Keratinocyte (primary cell): ENCODE data around the gene MDH2. TPM values are rescaled to one million over a fixed set of nuclear protein-coding genes. Genes with fewer than 3 reads are reported as not detected.
"Not testable (repeated sequence)": the region's sequence is repeated elsewhere in the genome, so short reads cannot be mapped to it uniquely, and the experiment has no call there.

ENCODE experiments used
- DNase-seq: peaks from one replicate; pipeline ENCODE4 v3.0.0-alpha.2; 2011; ENCODE audit warnings: low read depth, missing footprints, low spot score
- FAIRE-seq: peaks from 2 replicates; lab custom pipeline; 2011; peaks lifted over from hg19 to GRCh38; lab: Jason Lieb, UNC
- H2AFZ ChIP-seq: 2 replicates; pipeline ENCODE4 v1.6.0; 2012; ENCODE audit warnings: low read length, control low read depth, inconsistent platforms; ENCODE audit not compliant: control insufficient read depth
- H3K27ac ChIP-seq: 2 replicates; pipeline ENCODE4 v1.5.1; 2011; ENCODE audit warnings: low read length; ENCODE audit not compliant: control insufficient read depth, insufficient read depth
- H3K27me3 ChIP-seq: 3 replicates; pipeline ENCODE4 v1.6.0; 2011; ENCODE audit warnings: low read length; ENCODE audit not compliant: control insufficient read depth, insufficient read depth; ENCODE audit errors: extremely low read depth
- H3K36me3 ChIP-seq, 2 experiments: 2 replicates in 1 of 2; 3 replicates in 1 of 2; pipeline ENCODE4 v1.5.1; 2011; ENCODE audit warnings: low read length in 2 of 2, mild to moderate bottlenecking in 1 of 2; ENCODE audit not compliant: control insufficient read depth in 2 of 2, insufficient read depth in 2 of 2; ENCODE audit errors: extremely low read depth in 1 of 2
- H3K4me1 ChIP-seq: 3 replicates; pipeline ENCODE4 v1.5.1; 2011; ENCODE audit warnings: low read length; ENCODE audit not compliant: control insufficient read depth, insufficient read depth; ENCODE audit errors: extremely low read depth
- H3K4me2 ChIP-seq: 3 replicates; pipeline ENCODE4 v1.6.0; 2011; ENCODE audit warnings: low read depth, low read length; ENCODE audit not compliant: control insufficient read depth, insufficient read depth; ENCODE audit errors: extremely low read depth
- H3K4me3 ChIP-seq, 3 experiments: fragments of 200-600 bp in 1 of 3; sonication (generic) in 1 of 3; 2 replicates in 2 of 3; 3 replicates in 1 of 3; pipeline ENCODE4 v1.5.1; 2011 to 2016; ENCODE audit warnings: low read length in 3 of 3, mild to moderate bottlenecking in 3 of 3, control low read depth in 2 of 3, inconsistent platforms in 1 of 3, low read depth in 1 of 3, mixed read lengths in 1 of 3, mixed run types in 1 of 3, moderate library complexity in 1 of 3; ENCODE audit not compliant: control insufficient read depth in 2 of 3, insufficient read depth in 2 of 3; ENCODE audit errors: extremely low read depth in 1 of 3
- H3K79me2 ChIP-seq: 2 replicates; pipeline ENCODE4 v1.6.0; 2012; ENCODE audit warnings: low read length; ENCODE audit not compliant: control insufficient read depth, insufficient read depth
- H3K9ac ChIP-seq: 3 replicates; pipeline ENCODE4 v1.6.0; 2011; ENCODE audit warnings: low read length; ENCODE audit not compliant: control insufficient read depth, insufficient read depth; ENCODE audit errors: extremely low read depth
- H3K9me1 ChIP-seq: 3 replicates; pipeline ENCODE4 v1.6.0; 2011; ENCODE audit warnings: low read length; ENCODE audit not compliant: control insufficient read depth, insufficient read depth; ENCODE audit errors: extremely low read depth
- H3K9me3 ChIP-seq: 2 replicates; pipeline ENCODE4 v1.5.1; 2012; ENCODE audit warnings: low read depth, low read length; ENCODE audit not compliant: control insufficient read depth
- H4K20me1 ChIP-seq: 3 replicates; pipeline ENCODE4 v1.6.0; 2011; ENCODE audit warnings: low read length; ENCODE audit not compliant: control insufficient read depth, insufficient read depth; ENCODE audit errors: extremely low read depth
- CTCF ChIP-seq, 3 experiments: IDR thresholded peaks in 1 of 3; conservative IDR thresholded peaks in 1 of 3; optimal IDR thresholded peaks in 1 of 3; 2 replicates in 2 of 3; 3 replicates in 1 of 3; pipeline versions ENCODE3 to v1.5.1; 2011; ENCODE audit warnings: low read length in 3 of 3, mild to moderate bottlenecking in 3 of 3, moderate library complexity in 2 of 3, control low read depth in 1 of 3, inconsistent platforms in 1 of 3; ENCODE audit not compliant: insufficient read depth in 2 of 3; ENCODE audit errors: extremely low read depth in 1 of 3
- EZH2 ChIP-seq: IDR thresholded peaks from one replicate; pipeline ENCODE4 v1.6.1; 2012; ENCODE audit warnings: inconsistent platforms, mild to moderate bottlenecking, low read length, moderate library complexity
- dilution Hi-C: fragments of 300-500 bp; cut with MboI; formaldehyde crosslinking; loops from one replicate; pipeline ENCODE4 v1.7.0; 2020; ENCODE audit warnings: low sequenced_read_pairs; ENCODE audit not compliant: extremely low pct_ligation_motif_present
- polyA plus RNA-seq, 5 experiments: library from polyadenylated mRNA; depleted of rRNA in 3 of 5; stranded (reverse) in 3 of 5; stranded (forward) in 1 of 5; unstranded in 1 of 5; fragments of >200 nt; gene quantifications; 1 replicate in 1 of 5; 2 replicates in 3 of 5; 3 replicates in 1 of 5; pipeline versions ENCODE4 v1.2.1 to v1.2.3, GENCODE V29; 2011 to 2012; ENCODE audit warnings: missing spikeins in 2 of 5, low read depth in 1 of 5, low replicate concordance in 1 of 5

The MDH2 gene
- polyA plus RNA-seq, 1 donor (not counting 4 experiments of a cell fraction or from before 2014, with no cell fraction given), result 156 TPM

DNA sequence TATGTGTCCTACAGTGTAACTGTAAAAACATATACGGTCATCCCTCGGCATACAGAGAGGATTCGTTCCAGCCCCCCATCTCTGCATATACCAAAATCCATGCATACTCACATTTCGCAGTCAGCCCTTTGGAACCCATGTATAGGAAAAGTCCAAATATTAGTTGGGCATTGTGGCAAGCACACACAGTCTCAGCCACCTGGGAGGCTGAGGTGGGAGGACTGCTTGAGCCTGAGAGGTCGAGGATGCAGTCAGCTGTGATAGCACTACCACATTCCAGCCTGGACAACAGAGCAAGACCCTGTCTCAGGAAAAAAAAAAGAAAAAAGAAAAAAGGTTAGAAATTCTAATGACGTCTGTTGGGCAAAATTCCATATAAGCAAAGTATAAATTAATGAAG is 29.1 kb downstream of the MDH2 start:
- H2AFZ ChIP-seq, result no peak overlapping the region
- H3K79me2 ChIP-seq, result no peaks in the 10 kb centered on the region
- H3K9me3 ChIP-seq, result no peaks in the 10 kb centered on the region
- H4K20me1 ChIP-seq, result no peaks in the 10 kb centered on the region
- no peak overlapping the region for H3K4me3 ChIP-seq
- no peak overlapping the region for H3K27ac ChIP-seq
- H3K9ac ChIP-seq, result no peak overlapping the region
- H3K27me3 ChIP-seq, result no peaks in the 10 kb centered on the region
- H3K4me1 ChIP-seq, result peaks cover 4% of the 10 kb centered on the region
- dilution Hi-C loops, result no loop called here
- TF ChIP-seq EZH2 (no peak), CTCF (optimal IDR thresholded peaks at IDR 0.05 in 1 of 3, IDR thresholded peaks at IDR 0.05 in 1 of 3, conservative IDR thresholded peaks at IDR 0.05 in 1 of 3; ENCODE audit: extremely low read depth in 1 of 3, insufficient read depth in 2 of 3, low read length in 3 of 3) (no peak)
- no peak overlapping the region for H3K4me2 ChIP-seq
- H3K36me3 ChIP-seq, result no peaks in the 10 kb centered on the region
- DNase-seq (no peak), FAIRE-seq (no peak)
- no peaks in the 10 kb centered on the region for H3K9me1 ChIP-seq

DNA sequence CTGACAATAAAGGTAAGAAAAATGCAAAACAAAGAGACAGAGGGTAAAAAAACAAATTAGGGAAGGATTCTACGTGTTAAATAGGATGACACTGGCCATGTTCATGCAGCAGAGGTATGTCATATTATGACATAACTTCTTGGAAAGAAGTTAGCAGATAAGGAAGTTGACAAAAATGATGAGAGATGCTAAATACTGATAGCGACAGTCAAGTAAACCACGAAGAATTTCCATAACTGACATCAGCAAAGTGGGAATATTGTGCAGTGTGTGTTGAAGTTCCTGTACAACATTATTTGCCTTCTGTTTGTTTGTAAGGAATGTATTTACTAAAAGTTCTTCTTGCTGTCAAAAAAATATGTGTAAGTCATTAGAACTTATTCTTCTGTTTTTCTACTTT is 29.5 kb downstream of the MDH2 start:
- TF ChIP-seq EZH2, result no peak
- dilution Hi-C loops, result no loop called here
- Histone ChIP-seq H3K27me3 (no peaks in the 10 kb centered on the region), H3K9me3 (no peaks in the 10 kb centered on the region), H3K4me2 (no peak overlapping the region), H3K9me1 (no peaks in the 10 kb centered on the region), H4K20me1 (no peaks in the 10 kb centered on the region), H3K4me1 (peaks cover 4% of the 10 kb centered on the region), H3K36me3 (no peaks in the 10 kb centered on the region), H3K4me3 (no peak overlapping the region), H3K27ac (no peak overlapping the region), H3K9ac (no peak overlapping the region), H3K79me2 (no peaks in the 10 kb centered on the region), H2AFZ (no peak overlapping the region)
- FAIRE-seq (peak; percentile 58), DNase-seq (no peak)

- Histone ChIP-seq H3K4me1 (peaks cover 3% of the 10 kb centered on the region), H3K36me3 (no peaks in the 10 kb centered on the region), H3K4me3 (no peak overlapping the region), H4K20me1 (no peaks in the 10 kb centered on the region), H3K9ac (no peak overlapping the region), H3K4me2 (no peak overlapping the region), H3K9me3 (no peaks in the 10 kb centered on the region), H3K27ac (no peak overlapping the region), H3K27me3 (no peaks in the 10 kb centered on the region), H2AFZ (no peak overlapping the region), H3K79me2 (no peaks in the 10 kb centered on the region), H3K9me1 (no peaks in the 10 kb centered on the region)
- FAIRE-seq (no peak), DNase-seq (no peak)
- no peak for TF ChIP-seq EZH2
- TF ChIP-seq CTCF (optimal IDR thresholded peaks at IDR 0.05 in 1 of 3, IDR thresholded peaks at IDR 0.05 in 1 of 3, conservative IDR thresholded peaks at IDR 0.05 in 1 of 3; ENCODE audit: extremely low read depth in 1 of 3, insufficient read depth in 2 of 3, low read length in 3 of 3), result no peak
- dilution Hi-C loops, result no loop called here
These were observed 32.3 kb downstream of the MDH2 start for GRCh38 chr7:76080204-76080603.

- H3K9ac ChIP-seq, H4K20me1 ChIP-seq, H3K4me2 ChIP-seq, H3K4me3 ChIP-seq, H3K27me3 ChIP-seq, H2AFZ ChIP-seq, H3K79me2 ChIP-seq, DNase-seq, H3K36me3 ChIP-seq, H3K9me3 ChIP-seq, H3K9me1 ChIP-seq, H3K27ac ChIP-seq, dilution Hi-C loops, FAIRE-seq: not testable (repeated sequence)
- peaks cover 32% of the 10 kb centered on the region for H3K4me1 ChIP-seq
These were observed 36.2 kb downstream of the MDH2 start for GRCh38 chr7:76084115-76084514.
